Measurements from ENCODE around the gene THUMPD3.

DNA sequence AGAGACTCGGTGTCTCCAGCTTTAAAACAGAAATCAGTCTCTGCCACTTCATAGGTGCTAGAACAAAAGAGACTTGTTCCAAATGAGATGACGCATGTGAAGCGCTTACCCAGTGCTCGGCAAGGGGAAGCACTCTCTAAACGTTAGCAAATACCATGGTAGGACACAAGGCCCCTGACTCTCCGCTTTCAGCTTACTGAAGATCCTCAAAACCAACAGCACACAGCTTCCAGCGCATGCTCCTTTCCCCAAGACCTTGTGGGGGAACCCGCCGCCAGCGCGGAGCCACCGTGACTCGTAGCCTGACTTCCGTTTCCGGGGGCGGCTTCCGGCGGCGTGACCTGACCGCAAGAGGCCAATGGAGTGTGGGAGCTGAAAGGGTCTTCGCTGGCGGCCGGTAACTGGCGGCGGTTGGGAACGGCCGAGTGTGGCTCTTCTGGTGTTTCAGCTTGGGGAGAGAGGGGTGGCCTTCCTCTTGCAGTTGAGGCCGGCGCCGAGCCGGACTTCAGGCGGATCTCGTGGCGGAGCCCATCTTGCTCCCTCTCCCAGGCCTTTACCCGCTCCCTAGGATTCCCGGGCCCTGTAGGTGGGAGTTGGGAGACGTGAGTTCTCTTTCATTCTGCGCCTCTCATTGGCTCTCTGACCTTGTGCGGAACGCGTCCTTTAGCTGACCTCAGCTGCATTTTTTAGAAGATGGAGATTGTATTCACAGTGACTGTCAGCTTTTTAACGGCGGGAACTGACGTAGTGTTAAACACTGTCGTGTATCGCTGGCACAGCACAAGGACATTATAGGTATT lies at the start of gene THUMPD3:
- no peak for TF ChIP-seq SUZ12 (IDR thresholded peaks at IDR 0.05; ENCODE audit: extremely low read depth, insufficient read depth, insufficient read length)
- TF ChIP-seq ZNF274 (IDR thresholded peaks at IDR 0.05; ENCODE audit: low read depth, low read length), result no peak
- peak; percentile 9 for TF ChIP-seq YY1 (IDR thresholded peaks at IDR 0.05; ENCODE audit: insufficient read depth, insufficient read length)

All from NT2/D1 (cell line).